Fibroblast of peridontal ligament (primary cell): ENCODE measurements around the gene EIF5AL1.
"Not testable (repeated sequence)": the region's sequence is repeated elsewhere in the genome, so short reads cannot be mapped to it uniquely, and the experiment has no call there.

Source experiments
- DNase-seq: peaks from one replicate; pipeline ENCODE4 v3.0.0-alpha.2; 2010; ENCODE audit errors: extremely low read depth

EIF5AL1 gene

GRCh38 chr10:79509306-79509933 lies 2.9 kb upstream of the EIF5AL1 start:
- not testable (repeated sequence) for DNase-seq

- not testable (repeated sequence) for DNase-seq
These were observed 2.3 kb upstream of the EIF5AL1 start for GRCh38 chr10:79509934-79510508.

- DNase-seq = peak; percentile 43
These were observed 4.3 kb downstream of the EIF5AL1 start for GRCh38 chr10:79516532-79517205.

- DNase-seq = not testable (repeated sequence)
These were observed 5.2 kb downstream of the EIF5AL1 start for GRCh38 chr10:79517567-79517966.

- DNase-seq = not testable (repeated sequence)
These were observed 9.4 kb downstream of the EIF5AL1 start for GRCh38 chr10:79521751-79522150.

- not testable (repeated sequence) for DNase-seq
These were observed 10.1 kb downstream of the EIF5AL1 start for GRCh38 chr10:79522464-79522863.

GRCh38 chr10:79523157-79523853 lies 11.0 kb downstream of the EIF5AL1 start:
- DNase-seq = not testable (repeated sequence)

GRCh38 chr10:79525049-79525710 lies 12.8 kb downstream of the EIF5AL1 start:
- DNase-seq = not testable (repeated sequence)

GRCh38 chr10:79528261-79528660 lies 15.9 kb downstream of the EIF5AL1 start:
- DNase-seq = not testable (repeated sequence)

GRCh38 chr10:79533142-79533902 lies 21.0 kb downstream of the EIF5AL1 start:
- DNase-seq = peak; percentile 65

GRCh38 chr10:79533903-79534175 lies 21.5 kb downstream of the EIF5AL1 start:
- DNase-seq = not testable (repeated sequence)

- DNase-seq = not testable (repeated sequence)
These were observed 26.0 kb downstream of the EIF5AL1 start for GRCh38 chr10:79538311-79538710.

GRCh38 chr10:79540930-79541329 lies 28.6 kb downstream of the EIF5AL1 start:
- not testable (repeated sequence) for DNase-seq

GRCh38 chr10:79542626-79543025 lies 30.3 kb downstream of the EIF5AL1 start:
- DNase-seq = no peak

GRCh38 chr10:79544408-79544807 lies 32.1 kb downstream of the EIF5AL1 start:
- DNase-seq = not testable (repeated sequence)

- not testable (repeated sequence) for DNase-seq
These were observed 32.8 kb downstream of the EIF5AL1 start for GRCh38 chr10:79544926-79545659.

- not testable (repeated sequence) for DNase-seq
These were observed 34.8 kb downstream of the EIF5AL1 start for GRCh38 chr10:79547128-79547527.

GRCh38 chr10:79547973-79548372 lies 35.6 kb downstream of the EIF5AL1 start:
- DNase-seq = no peak

- no peak for DNase-seq
These were observed 39.8 kb downstream of the EIF5AL1 start for GRCh38 chr10:79552143-79552542.
